Measurements from ENCODE around the gene PDIA2.

DNA sequence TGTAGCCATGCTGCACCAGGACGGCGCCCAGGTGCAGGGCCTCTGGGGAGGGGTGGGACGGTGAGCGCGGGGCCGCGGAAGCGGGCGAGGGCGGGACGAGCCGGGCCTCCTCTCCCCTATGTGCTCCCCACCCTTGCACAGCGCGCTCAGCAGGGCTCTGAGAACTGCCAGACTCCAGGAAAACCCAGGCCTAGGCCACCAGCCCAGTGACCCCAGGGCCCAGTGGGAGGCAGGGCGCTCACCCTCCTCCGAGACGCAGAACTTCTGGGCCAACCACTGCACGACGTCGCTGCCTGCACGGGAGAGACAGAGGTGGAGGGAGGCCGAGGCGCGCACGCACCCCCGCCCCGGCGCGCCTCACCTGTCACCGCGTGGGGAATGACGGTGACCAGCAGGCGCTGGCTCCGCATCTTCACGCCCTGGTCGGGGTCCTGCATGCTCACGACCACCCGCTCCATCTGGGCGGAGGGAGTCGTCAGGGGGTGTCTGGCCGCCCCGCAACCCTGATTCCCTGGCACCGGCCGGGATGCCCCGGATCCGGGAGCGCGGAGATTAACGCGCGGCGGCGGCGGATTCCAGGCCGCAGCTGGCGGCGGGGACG lies 7.8 kb upstream of the PDIA2 start:
- TF ChIP-seq, protein P1, sequence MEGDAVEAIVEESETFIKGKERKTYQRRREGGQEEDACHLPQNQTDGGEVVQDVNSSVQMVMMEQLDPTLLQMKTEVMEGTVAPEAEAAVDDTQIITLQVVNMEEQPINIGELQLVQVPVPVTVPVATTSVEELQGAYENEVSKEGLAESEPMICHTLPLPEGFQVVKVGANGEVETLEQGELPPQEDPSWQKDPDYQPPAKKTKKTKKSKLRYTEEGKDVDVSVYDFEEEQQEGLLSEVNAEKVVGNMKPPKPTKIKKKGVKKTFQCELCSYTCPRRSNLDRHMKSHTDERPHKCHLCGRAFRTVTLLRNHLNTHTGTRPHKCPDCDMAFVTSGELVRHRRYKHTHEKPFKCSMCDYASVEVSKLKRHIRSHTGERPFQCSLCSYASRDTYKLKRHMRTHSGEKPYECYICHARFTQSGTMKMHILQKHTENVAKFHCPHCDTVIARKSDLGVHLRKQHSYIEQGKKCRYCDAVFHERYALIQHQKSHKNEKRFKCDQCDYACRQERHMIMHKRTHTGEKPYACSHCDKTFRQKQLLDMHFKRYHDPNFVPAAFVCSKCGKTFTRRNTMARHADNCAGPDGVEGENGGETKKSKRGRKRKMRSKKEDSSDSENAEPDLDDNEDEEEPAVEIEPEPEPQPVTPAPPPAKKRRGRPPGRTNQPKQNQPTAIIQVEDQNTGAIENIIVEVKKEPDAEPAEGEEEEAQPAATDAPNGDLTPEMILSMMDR (IDR thresholded peaks at IDR 0.05; ENCODE audit: insufficient read depth, low read length), result no peak
- TF ChIP-seq, protein P2, sequence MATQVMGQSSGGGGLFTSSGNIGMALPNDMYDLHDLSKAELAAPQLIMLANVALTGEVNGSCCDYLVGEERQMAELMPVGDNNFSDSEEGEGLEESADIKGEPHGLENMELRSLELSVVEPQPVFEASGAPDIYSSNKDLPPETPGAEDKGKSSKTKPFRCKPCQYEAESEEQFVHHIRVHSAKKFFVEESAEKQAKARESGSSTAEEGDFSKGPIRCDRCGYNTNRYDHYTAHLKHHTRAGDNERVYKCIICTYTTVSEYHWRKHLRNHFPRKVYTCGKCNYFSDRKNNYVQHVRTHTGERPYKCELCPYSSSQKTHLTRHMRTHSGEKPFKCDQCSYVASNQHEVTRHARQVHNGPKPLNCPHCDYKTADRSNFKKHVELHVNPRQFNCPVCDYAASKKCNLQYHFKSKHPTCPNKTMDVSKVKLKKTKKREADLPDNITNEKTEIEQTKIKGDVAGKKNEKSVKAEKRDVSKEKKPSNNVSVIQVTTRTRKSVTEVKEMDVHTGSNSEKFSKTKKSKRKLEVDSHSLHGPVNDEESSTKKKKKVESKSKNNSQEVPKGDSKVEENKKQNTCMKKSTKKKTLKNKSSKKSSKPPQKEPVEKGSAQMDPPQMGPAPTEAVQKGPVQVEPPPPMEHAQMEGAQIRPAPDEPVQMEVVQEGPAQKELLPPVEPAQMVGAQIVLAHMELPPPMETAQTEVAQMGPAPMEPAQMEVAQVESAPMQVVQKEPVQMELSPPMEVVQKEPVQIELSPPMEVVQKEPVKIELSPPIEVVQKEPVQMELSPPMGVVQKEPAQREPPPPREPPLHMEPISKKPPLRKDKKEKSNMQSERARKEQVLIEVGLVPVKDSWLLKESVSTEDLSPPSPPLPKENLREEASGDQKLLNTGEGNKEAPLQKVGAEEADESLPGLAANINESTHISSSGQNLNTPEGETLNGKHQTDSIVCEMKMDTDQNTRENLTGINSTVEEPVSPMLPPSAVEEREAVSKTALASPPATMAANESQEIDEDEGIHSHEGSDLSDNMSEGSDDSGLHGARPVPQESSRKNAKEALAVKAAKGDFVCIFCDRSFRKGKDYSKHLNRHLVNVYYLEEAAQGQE (IDR thresholded peaks at IDR 0.05; ENCODE audit: insufficient replicate concordance, low read depth), result no peak
- TF ChIP-seq POLR2AphosphoS5 (IDR thresholded peaks at IDR 0.05; ENCODE audit: low read depth) (no peak), GABPA (IDR thresholded peaks at IDR 0.05; ENCODE audit: low read depth) (no peak), SPI1 (IDR thresholded peaks at IDR 0.05; ENCODE audit: borderline replicate concordance, low read depth) (no peak)

Data from HL-60 (cell line).